Measurements from ENCODE around the gene ZNF846. TPM values are rescaled to one million over a fixed set of nuclear protein-coding genes. Genes with fewer than 3 reads are reported as not detected.

ZNF846 gene
- total and polyA plus RNA-seq, 10 donors: 4.8 to 24.0 (median 12.2) TPM

DNA sequence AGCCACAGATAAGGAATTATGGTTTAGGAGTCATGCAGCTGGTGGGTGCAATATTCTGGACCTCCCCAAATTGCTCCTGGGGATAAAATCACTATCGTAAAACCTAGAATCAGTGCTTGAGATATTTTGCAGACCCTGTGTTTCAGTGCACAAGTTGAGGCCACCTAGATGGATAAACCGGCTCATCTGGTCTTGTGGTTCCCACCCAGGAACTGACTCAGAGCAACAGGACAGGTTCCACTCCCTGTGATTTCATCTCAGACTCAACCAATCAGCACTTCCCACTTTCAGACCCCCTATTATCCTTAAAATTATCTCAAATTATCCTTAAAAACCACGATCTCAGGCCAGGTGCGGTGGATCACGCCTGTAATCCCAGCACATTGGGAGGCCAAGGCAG, 29.3 kb upstream of the ZNF846 start:
- H3K4me1 ChIP-seq: peaks cover 0 to 22% (median 7%) of the 10 kb centered on the region in 6 donors
- H3K27me3 ChIP-seq (replicated peaks in 1 of 7): no peaks in the 10 kb centered on the region
- TF ChIP-seq, protein P1, sequence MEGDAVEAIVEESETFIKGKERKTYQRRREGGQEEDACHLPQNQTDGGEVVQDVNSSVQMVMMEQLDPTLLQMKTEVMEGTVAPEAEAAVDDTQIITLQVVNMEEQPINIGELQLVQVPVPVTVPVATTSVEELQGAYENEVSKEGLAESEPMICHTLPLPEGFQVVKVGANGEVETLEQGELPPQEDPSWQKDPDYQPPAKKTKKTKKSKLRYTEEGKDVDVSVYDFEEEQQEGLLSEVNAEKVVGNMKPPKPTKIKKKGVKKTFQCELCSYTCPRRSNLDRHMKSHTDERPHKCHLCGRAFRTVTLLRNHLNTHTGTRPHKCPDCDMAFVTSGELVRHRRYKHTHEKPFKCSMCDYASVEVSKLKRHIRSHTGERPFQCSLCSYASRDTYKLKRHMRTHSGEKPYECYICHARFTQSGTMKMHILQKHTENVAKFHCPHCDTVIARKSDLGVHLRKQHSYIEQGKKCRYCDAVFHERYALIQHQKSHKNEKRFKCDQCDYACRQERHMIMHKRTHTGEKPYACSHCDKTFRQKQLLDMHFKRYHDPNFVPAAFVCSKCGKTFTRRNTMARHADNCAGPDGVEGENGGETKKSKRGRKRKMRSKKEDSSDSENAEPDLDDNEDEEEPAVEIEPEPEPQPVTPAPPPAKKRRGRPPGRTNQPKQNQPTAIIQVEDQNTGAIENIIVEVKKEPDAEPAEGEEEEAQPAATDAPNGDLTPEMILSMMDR (IDR thresholded peaks at IDR 0.05 in 8 of 11, conservative IDR thresholded peaks at IDR 0.05 in 3 of 11): no peak
- no peak for TF ChIP-seq POLR2A (IDR thresholded peaks at IDR 0.05)
- intact Hi-C loops (cut with DNase I; ENCODE audit: low total_unique reads): loop anchor here (2.0 to 10.0 kb wide), 5 partner anchors 171 to 661 kb away; partner anchors contain the start of gene ZNF266
- H3K36me3 ChIP-seq: no peaks in the 10 kb centered on the region
- WGBS, 5 donors: 74 to 89% (median 83%) methylated on average over 5 of the region's 5 CpGs
- no peak for DNase-seq
- no peak overlapping the region for H3K4me3 ChIP-seq
- no peak overlapping the region for H3K27ac ChIP-seq
- no peaks in the 10 kb centered on the region for H3K9me3 ChIP-seq

DNA sequence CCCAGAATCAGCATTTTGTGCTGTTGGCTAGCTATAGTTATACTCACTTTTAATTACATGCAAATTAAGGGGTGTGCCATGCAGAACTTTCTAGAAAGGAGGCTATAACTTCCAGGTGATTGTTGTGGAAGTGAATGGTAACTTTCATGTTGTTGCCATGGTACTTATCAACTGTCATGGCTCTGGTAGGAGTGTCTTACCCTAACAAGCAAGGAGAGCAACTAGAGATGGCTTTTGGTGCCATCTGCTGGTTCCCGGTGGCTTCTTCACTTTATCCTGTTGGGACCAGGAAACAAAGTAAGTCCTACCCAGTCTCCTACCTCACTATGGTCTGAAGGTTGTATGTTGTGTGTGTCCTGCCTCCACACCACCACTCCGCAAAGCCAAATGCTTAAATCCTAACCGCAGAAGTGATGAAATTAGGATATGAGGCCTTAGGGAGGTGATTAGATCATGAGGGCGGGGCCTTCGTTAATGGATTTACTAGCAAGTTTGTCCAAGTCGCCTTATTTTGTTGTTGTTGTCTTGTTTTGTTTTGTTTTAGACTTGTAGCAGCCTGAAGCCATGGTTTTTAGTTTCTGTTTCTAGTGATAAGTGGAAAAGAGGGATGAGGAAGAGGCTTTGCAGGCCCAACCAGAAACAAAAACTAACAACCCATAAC, 27.7 kb upstream of the ZNF846 start:
- TF ChIP-seq, protein P1 (IDR thresholded peaks at IDR 0.05 in 8 of 11, conservative IDR thresholded peaks at IDR 0.05 in 3 of 11): peak; percentile 76 to 92 (median 87)
- TF ChIP-seq POLR2AphosphoS5 (IDR thresholded peaks at IDR 0.05) (peak in 1 of 3 donors; percentile 35), POLR2A (IDR thresholded peaks at IDR 0.05) (no peak)
- Histone ChIP-seq H3K9me3 (no peaks in the 10 kb centered on the region), H3K4me1 (peaks cover under 1 to 27% (median 10%) of the 10 kb centered on the region in 6 donors), H3K27ac (peak overlapping the region in 3 of 8 donors; percentile 3 to 58 (median 42)), H3K36me3 (no peaks in the 10 kb centered on the region), H3K27me3 (replicated peaks in 1 of 7) (no peaks in the 10 kb centered on the region), H3K4me3 (no peak overlapping the region)
- intact Hi-C loops (cut with DNase I; ENCODE audit: low total_unique reads): loop anchor here (2.0 to 10.0 kb wide), 5 partner anchors 169 to 659 kb away; partner anchors contain the start of gene ZNF266
- 36 to 55% (median 51%) methylated on average over 6 of the region's 6 CpGs for WGBS, 5 donors
- peak; percentile 91 for DNase-seq

DNA sequence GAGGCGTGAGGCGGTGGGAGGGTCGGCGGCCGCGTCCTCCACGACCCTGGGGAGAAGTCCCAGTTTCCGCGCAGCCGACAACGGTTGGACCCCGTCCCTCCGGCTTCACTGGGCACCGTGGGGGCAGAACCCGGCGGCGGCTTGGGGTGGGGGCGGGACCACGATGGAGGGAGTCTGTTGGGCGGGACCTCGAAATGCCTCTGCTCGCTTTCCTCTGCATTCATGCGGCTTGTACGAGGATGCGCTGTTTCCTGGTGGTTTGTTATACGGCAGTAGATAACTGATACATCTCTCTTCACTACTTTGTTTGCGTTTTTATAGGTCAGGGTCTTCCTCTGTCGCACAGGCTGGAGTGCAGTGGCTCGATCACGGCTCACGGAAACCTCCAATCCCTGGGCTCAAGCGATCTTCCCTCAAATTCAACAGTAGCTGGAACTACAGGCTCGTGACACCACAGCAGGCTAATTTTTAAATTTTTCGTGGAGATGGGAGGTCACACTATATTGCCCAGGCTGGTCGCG, 24.6 kb upstream of the ZNF846 start:
- Histone ChIP-seq H3K36me3 (no peaks in the 10 kb centered on the region), H3K4me1 (peaks cover 3 to 33% (median 15%) of the 10 kb centered on the region in 6 donors), H3K9me3 (no peaks in the 10 kb centered on the region), H3K27ac (peak overlapping the region; percentile 83 to 93 (median 90)), H3K27me3 (replicated peaks in 1 of 7) (no peaks in the 10 kb centered on the region), H3K4me3 (peak overlapping the region; percentile 50 to 88 (median 61))
- intact Hi-C loops (cut with DNase I; ENCODE audit: low total_unique reads): loop anchor here (10.0 kb wide), 2 partner anchors 358 to 478 kb away; partner anchors contain the start of gene ZNF266
- DNase-seq: no peak
- TF ChIP-seq, protein P1 (IDR thresholded peaks at IDR 0.05 in 8 of 11, conservative IDR thresholded peaks at IDR 0.05 in 3 of 11): no peak
- TF ChIP-seq POLR2A (IDR thresholded peaks at IDR 0.05) (no peak), POLR2AphosphoS5 (IDR thresholded peaks at IDR 0.05) (no peak)
- 18 to 27% (median 19%) methylated on average over 26 to 36 of the region's 36 CpGs for WGBS, 5 donors
